Aorta (tissue), 5 donors: ENCODE data around the gene PAFAH2. TPM values are rescaled to one million over a fixed set of nuclear protein-coding genes. Genes with fewer than 3 reads are reported as not detected.
A peak's percentile ranks its signal among the peaks of the same experiment; 100 is the strongest.

ENCODE experiments used
- ATAC-seq: fragments of 200-7000 bp; cut with Tn5 transposase; one replicate; pipeline ENCODE4 v1.9.1; 2022; ENCODE audit warnings: moderate library complexity; ENCODE audit not compliant: low FRiP score
- DNase-seq, 2 donors: peaks; one replicate each; pipeline ENCODE4 v3.0.0-alpha.2; 2020
- H3K27ac ChIP-seq, 2 donors: one replicate each; pipeline ENCODE4 v1.5.1; 2013; ENCODE audit warnings: low read length in 2 of 2, mild to moderate bottlenecking in 2 of 2, moderate library complexity in 2 of 2, control low read depth in 1 of 2, inconsistent platforms in 1 of 2, low read depth in 1 of 2
- H3K27me3 ChIP-seq, 2 donors: one replicate each; pipeline ENCODE4 v1.6.1; 2013; ENCODE audit warnings: control low read depth in 1 of 2, low read length in 1 of 2, mild to moderate bottlenecking in 1 of 2, moderate library complexity in 1 of 2; ENCODE audit not compliant: insufficient read depth in 2 of 2, control insufficient read depth in 1 of 2
- H3K36me3 ChIP-seq, 2 donors: one replicate each; pipeline ENCODE4 v1.6.1; 2013; ENCODE audit warnings: control low read depth in 1 of 2, low read length in 1 of 2, mild to moderate bottlenecking in 1 of 2; ENCODE audit not compliant: insufficient read depth in 2 of 2, control insufficient read depth in 1 of 2
- H3K4me1 ChIP-seq, 2 donors: one replicate each; pipeline ENCODE4 v1.6.1; 2013; ENCODE audit warnings: low read length in 2 of 2, control low read depth in 1 of 2, mild to moderate bottlenecking in 1 of 2, moderate library complexity in 1 of 2; ENCODE audit not compliant: insufficient read depth in 2 of 2, control insufficient read depth in 1 of 2
- H3K4me3 ChIP-seq, 2 donors: one replicate each; pipeline ENCODE4 v1.5.1; 2013; ENCODE audit warnings: low read length in 2 of 2, control low read depth in 1 of 2, mild to moderate bottlenecking in 1 of 2
- H3K9me3 ChIP-seq: one replicate; pipeline ENCODE4 v1.6.1; 2013; ENCODE audit warnings: mild to moderate bottlenecking, low read length; ENCODE audit not compliant: control insufficient read depth
- WGBS, 2 donors: extraction: QIAGEN DNeasy Blood & Tissue Kit; methylation state at CpG; one replicate each; pipeline ENCODE4 v1.1.7; 2013; 5-methylcytosine and 5-hydroxymethylcytosine counted together
- intact Hi-C, 2 donors: fragments of 100-400 bp; cut with DNase I; formaldehyde crosslinking; loops; one replicate each; pipeline versions ENCODE4 v1.14.2 to v1.15.0; 2022
- polyA plus RNA-seq, 2 donors: library from polyadenylated mRNA; stranded (reverse); fragments of 200-250 nt; gene quantifications; one replicate each; pipeline ENCODE4 v1.2.3, GENCODE V29; 2013
- total RNA-seq, 2 donors: library from RNA; stranded (reverse); fragmentation: NEBNext Ultra II Directional; extraction: Animal tissue kit (Norgen Biotek cat#: 25700); gene quantifications; one replicate each; pipeline ENCODE4 v1.2.1, GENCODE V29; 2021
- donor health status: healthy with polysubstance abuse.
- donor health status: Bipolar disorder and iron deficiency.
- donor health status: DM: no; HTN: no; CAD: no.
- donor health status: DM: no; HTN: no; CAD: no.
- donor health status: DM: yes; HTN: yes; CAD: no.

PAFAH2 gene
- total and polyA plus RNA-seq, 4 donors = 3.7 to 6.4 (median 4.8) TPM

GRCh38 chr1:25959611-25960010 is 38.3 kb downstream of the PAFAH2 start:
- Histone ChIP-seq H3K36me3 (peaks cover 4 to 7% of the 10 kb centered on the region in 2 donors), H3K9me3 (peaks cover 4% of the 10 kb centered on the region), H3K27ac (no peak overlapping the region), H3K4me3 (no peak overlapping the region), H3K4me1 (no peaks in the 10 kb centered on the region), H3K27me3 (no peaks in the 10 kb centered on the region)
- ATAC-seq = no peak
- no peak for DNase-seq
- 92 to 94% methylated on average over 2 of the region's 2 CpGs for WGBS, 2 donors
- intact Hi-C loops = no loop called here

DNA sequence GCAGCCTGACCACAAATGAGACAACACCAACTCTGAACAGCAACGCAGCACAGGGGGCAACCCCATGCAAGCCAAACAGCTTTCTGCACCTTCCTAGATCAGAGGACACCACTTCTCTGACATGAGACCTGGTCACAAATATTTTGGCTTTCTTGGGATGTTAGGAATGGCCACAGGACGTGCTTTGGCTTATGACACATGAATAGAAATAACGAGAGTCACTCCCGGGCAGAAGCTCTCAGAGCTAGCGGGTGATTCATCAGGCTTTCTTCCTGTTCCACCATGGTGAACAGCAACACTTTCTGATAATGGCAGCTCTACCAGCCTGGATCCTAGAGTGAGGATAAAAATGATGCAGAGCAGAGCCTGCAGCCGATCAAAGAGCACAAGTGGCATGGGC is 39.4 kb downstream of the PAFAH2 start:
- H3K9me3 ChIP-seq = peaks cover 4% of the 10 kb centered on the region
- H3K4me3 ChIP-seq = no peak overlapping the region
- intact Hi-C loops = no loop called here
- no peak overlapping the region for H3K27ac ChIP-seq
- DNase-seq (no peak), ATAC-seq (no peak)
- no peaks in the 10 kb centered on the region for H3K27me3 ChIP-seq
- peaks cover 4 to 5% of the 10 kb centered on the region in 2 donors for H3K36me3 ChIP-seq
- WGBS, 2 donors = 85 to 92% methylated on average over 6 of the region's 6 CpGs
- no peaks in the 10 kb centered on the region for H3K4me1 ChIP-seq

DNA sequence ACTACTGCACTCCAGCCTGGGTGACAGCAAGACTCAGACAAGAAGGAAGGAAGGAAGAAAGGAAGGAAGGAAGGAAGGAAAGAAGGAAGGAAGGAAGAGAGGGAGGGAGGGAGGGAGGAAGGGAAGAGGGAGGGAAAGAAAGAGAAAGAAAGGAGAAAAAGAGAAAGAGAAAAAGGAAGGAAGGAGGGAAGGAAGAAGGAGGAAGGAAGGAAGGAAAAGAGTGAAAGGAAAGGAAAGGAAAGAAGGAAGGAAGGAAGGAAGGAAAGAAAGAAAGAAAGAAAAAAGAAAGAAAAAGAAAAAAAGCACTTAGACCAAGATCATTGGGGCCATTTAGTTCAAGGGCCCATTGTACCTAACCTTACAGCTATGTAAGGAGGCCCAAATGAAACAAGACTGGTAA is 42.3 kb downstream of the PAFAH2 start:
- no peak overlapping the region for H3K27ac ChIP-seq
- no peaks in the 10 kb centered on the region for H3K4me1 ChIP-seq
- peaks cover 3 to 4% of the 10 kb centered on the region in 2 donors for H3K36me3 ChIP-seq
- peaks cover 4% of the 10 kb centered on the region for H3K9me3 ChIP-seq
- H3K4me3 ChIP-seq = no peak overlapping the region
- no peak for ATAC-seq
- intact Hi-C loops = no loop called here
- DNase-seq = no peak
- H3K27me3 ChIP-seq = no peaks in the 10 kb centered on the region

GRCh38 chr1:25954282-25954938 is 43.5 kb downstream of the PAFAH2 start:
- peaks cover 4% of the 10 kb centered on the region for H3K9me3 ChIP-seq
- H3K27me3 ChIP-seq = no peaks in the 10 kb centered on the region
- H3K4me1 ChIP-seq = no peaks in the 10 kb centered on the region
- H3K27ac ChIP-seq = no peak overlapping the region
- no peak for DNase-seq
- intact Hi-C loops = no loop called here
- 88 to 92% methylated on average over 10 of the region's 10 CpGs for WGBS, 2 donors
- no peak overlapping the region for H3K4me3 ChIP-seq
- peaks cover 3 to 4% of the 10 kb centered on the region in 2 donors for H3K36me3 ChIP-seq
- ATAC-seq = no peak

GRCh38 chr1:25952841-25953401 is 44.9 kb downstream of the PAFAH2 start:
- no peak overlapping the region for H3K27ac ChIP-seq
- H3K9me3 ChIP-seq = peaks cover 1% of the 10 kb centered on the region
- peak; percentile 57 for ATAC-seq
- no peak overlapping the region for H3K4me3 ChIP-seq
- no peak for DNase-seq
- H3K27me3 ChIP-seq = no peaks in the 10 kb centered on the region
- no peaks in the 10 kb centered on the region for H3K36me3 ChIP-seq
- no peaks in the 10 kb centered on the region for H3K4me1 ChIP-seq
- 10 to 19% methylated on average over 4 of the region's 4 CpGs for WGBS, 2 donors
- intact Hi-C loops = no loop called here

GRCh38 chr1:25948641-25949040 is 49.2 kb downstream of the PAFAH2 start:
- Histone ChIP-seq H3K4me1 (no peaks in the 10 kb centered on the region), H3K4me3 (no peak overlapping the region), H3K9me3 (no peaks in the 10 kb centered on the region), H3K27me3 (no peaks in the 10 kb centered on the region), H3K36me3 (no peaks in the 10 kb centered on the region), H3K27ac (no peak overlapping the region)
- intact Hi-C loops = no loop called here
- DNase-seq (no peak), ATAC-seq (no peak)
- WGBS, 2 donors = 87 to 89% methylated on average over 4 of the region's 4 CpGs

GRCh38 chr1:25947027-25947426 is 50.8 kb downstream of the PAFAH2 start:
- 92 to 93% methylated on average over 2 of the region's 2 CpGs for WGBS, 2 donors
- DNase-seq (no peak), ATAC-seq (no peak)
- Histone ChIP-seq H3K36me3 (no peaks in the 10 kb centered on the region), H3K27ac (no peak overlapping the region), H3K27me3 (no peaks in the 10 kb centered on the region), H3K4me3 (no peak overlapping the region), H3K9me3 (peaks cover 3% of the 10 kb centered on the region), H3K4me1 (no peaks in the 10 kb centered on the region)
- intact Hi-C loops = no loop called here

DNA sequence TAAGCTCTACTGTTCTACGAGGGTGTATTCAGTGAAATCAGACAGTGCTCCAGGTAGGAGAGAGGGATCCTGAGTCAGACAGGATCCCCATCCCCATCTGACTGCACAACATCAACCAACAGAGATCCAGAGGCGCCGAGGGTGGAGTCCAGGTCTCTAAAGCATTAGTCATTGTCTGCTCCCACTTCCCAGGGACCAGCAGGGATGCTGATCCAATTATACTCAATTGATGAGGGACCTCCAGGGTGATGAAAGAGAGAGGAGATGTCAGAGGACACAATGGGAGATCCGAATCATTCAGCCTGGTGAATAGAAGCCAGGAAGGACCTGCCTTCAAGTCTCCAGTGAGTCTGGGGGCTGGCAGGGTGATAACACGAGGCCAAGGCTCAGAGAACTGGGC is 52.1 kb downstream of the PAFAH2 start:
- ATAC-seq = no peak
- H3K27me3 ChIP-seq = no peaks in the 10 kb centered on the region
- H3K36me3 ChIP-seq = no peaks in the 10 kb centered on the region
- H3K9me3 ChIP-seq = peaks cover 3% of the 10 kb centered on the region
- no peak overlapping the region for H3K4me3 ChIP-seq
- H3K27ac ChIP-seq = no peak overlapping the region
- no peak for DNase-seq
- WGBS, 2 donors = 88 to 89% methylated on average over 5 of the region's 5 CpGs
- intact Hi-C loops = no loop called here
- H3K4me1 ChIP-seq = no peaks in the 10 kb centered on the region

DNA sequence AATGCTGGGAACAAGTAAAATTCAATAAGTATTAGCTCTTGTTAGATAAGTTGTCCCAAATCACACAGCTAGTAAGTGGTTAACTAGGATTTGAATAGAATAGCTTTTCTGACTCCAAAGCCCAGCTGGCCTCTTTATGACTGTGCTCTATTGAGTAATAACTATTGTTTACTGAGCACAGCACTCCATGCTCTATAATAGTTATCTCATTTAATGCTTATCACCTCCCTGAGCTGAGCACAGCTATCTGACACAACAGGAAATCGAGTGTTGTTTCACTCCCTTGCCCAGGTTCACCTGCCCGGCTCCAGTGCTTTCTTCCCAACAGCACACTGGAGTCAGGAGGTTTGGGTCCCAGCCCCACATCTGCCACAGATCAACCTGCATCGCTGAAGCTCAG is 52.9 kb downstream of the PAFAH2 start:
- no peaks in the 10 kb centered on the region for H3K36me3 ChIP-seq
- H3K27me3 ChIP-seq = no peaks in the 10 kb centered on the region
- WGBS, 2 donors = 91 to 94% methylated on average over 3 of the region's 3 CpGs
- no peaks in the 10 kb centered on the region for H3K4me1 ChIP-seq
- intact Hi-C loops = no loop called here
- H3K9me3 ChIP-seq = peaks cover 3% of the 10 kb centered on the region
- no peak overlapping the region for H3K4me3 ChIP-seq
- no peak overlapping the region for H3K27ac ChIP-seq
- ATAC-seq (no peak), DNase-seq (no peak)
